SU-DHL-6 (cell line): Measurements from ENCODE around the gene ANO6.
A peak's percentile ranks its signal among the peaks of the same experiment; 100 is the strongest.

Experiments used
- H2AFZ ChIP-seq: fragments of 200-600 bp; sonication (generic); 2 replicates; pipeline ENCODE4 v1.6.1; 2014; ENCODE audit warnings: low read depth, mild to moderate bottlenecking, moderate library complexity, mixed read lengths, antibody characterized with exemption, low read length; ENCODE audit not compliant: severe bottlenecking
- H3F3A ChIP-seq: fragments of 200-600 bp; shearing (Covaris generic); 2 replicates; pipeline ENCODE4 v1.6.0; 2016; ENCODE audit warnings: antibody characterized with exemption, mild to moderate bottlenecking; ENCODE audit not compliant: insufficient read depth
- H3K27ac ChIP-seq: fragments of 200-600 bp; sonication (generic); 2 replicates; pipeline ENCODE4 v1.5.1; 2016; ENCODE audit warnings: low read depth, mild to moderate bottlenecking, low read length, moderate library complexity, mixed read lengths
- H3K27me3 ChIP-seq: fragments of 200-600 bp; sonication (generic), shearing (Covaris generic); 2 replicates; pipeline ENCODE4 v1.6.0; 2014; ENCODE audit warnings: mild to moderate bottlenecking, low read length
- H3K36me3 ChIP-seq: fragments of 200-600 bp; sonication (generic); 2 replicates; pipeline ENCODE4 v1.6.1; 2014; ENCODE audit warnings: mild to moderate bottlenecking, low read length, mixed read lengths
- H3K4me2 ChIP-seq: fragments of 300-600, 200-600 bp; shearing (Covaris generic), sonication (generic); 2 replicates; pipeline ENCODE4 v1.6.0; 2014; ENCODE audit warnings: low read length, low read depth, mild to moderate bottlenecking; ENCODE audit not compliant: poor library complexity, severe bottlenecking
- H3K4me3 ChIP-seq: fragments of 200-600 bp; sonication (generic); 2 replicates; pipeline ENCODE4 v1.5.1; 2014; ENCODE audit warnings: antibody characterized with exemption, low read length, mild to moderate bottlenecking, mixed read lengths; ENCODE audit not compliant: insufficient read depth, poor library complexity, severe bottlenecking
- H3K79me2 ChIP-seq: fragments of 200-600 bp; sonication (generic); 2 replicates; pipeline ENCODE4 v1.6.1; 2014; ENCODE audit warnings: mild to moderate bottlenecking, low read length, moderate library complexity; ENCODE audit not compliant: insufficient read depth
- H3K9ac ChIP-seq: fragments of 200-600 bp; sonication (generic); 2 replicates; pipeline ENCODE4 v1.7.0; 2014; ENCODE audit warnings: mild to moderate bottlenecking, low read length
- H3K9me2 ChIP-seq: fragments of 200-600 bp; sonication (generic); replicated peaks from 2 replicates; pipeline ENCODE4 v1.6.1; 2014; ENCODE audit warnings: low read length; ENCODE audit not compliant: insufficient read depth
- H3K9me3 ChIP-seq: fragments of 200-600 bp; sonication (generic); 2 replicates; pipeline ENCODE4 v1.6.1; 2014; ENCODE audit warnings: low read length, mixed read lengths; ENCODE audit not compliant: insufficient read depth
- H4K20me1 ChIP-seq: fragments of 200-600 bp; sonication (generic); 2 replicates; pipeline ENCODE4 v1.6.1; 2014; ENCODE audit warnings: low read depth, mild to moderate bottlenecking, antibody characterized with exemption, low read length, moderate library complexity, mixed read lengths
- CTCF ChIP-seq: fragments of 200-600 bp; sonication (generic); IDR thresholded peaks from one replicate; pipeline ENCODE4 v1.5.1; 2017; ENCODE audit warnings: antibody characterized with exemption, mild to moderate bottlenecking, low read length, moderate library complexity; ENCODE audit not compliant: insufficient read depth, poor library complexity, severe bottlenecking
- EZH2phosphoT487 ChIP-seq: fragments of 200-600 bp; sonication (generic), shearing (Covaris generic); conservative IDR thresholded peaks from 2 replicates; pipeline ENCODE4 v1.6.1; 2018; ENCODE audit warnings: mild to moderate bottlenecking, antibody characterized with exemption, low read length, moderate library complexity, mixed read lengths

Gene ANO6

GRCh38 chr12:45406988-45407850 is 191.3 kb downstream of the ANO6 start:
- Histone ChIP-seq H3K27me3 (no peaks in the 10 kb centered on the region), H3F3A (no peaks in the 10 kb centered on the region), H3K79me2 (no peaks in the 10 kb centered on the region), H3K4me2 (peak overlapping the region; percentile 23), H3K4me3 (no peak overlapping the region), H3K9me2 (no peaks in the 10 kb centered on the region), H3K27ac (peak overlapping the region; percentile 81), H2AFZ (no peak overlapping the region), H3K9me3 (no peaks in the 10 kb centered on the region), H3K36me3 (peaks cover 10% of the 10 kb centered on the region; the same call in 1 of the 2 replicates), H3K9ac (peak overlapping the region; percentile 26; the same call in 1 of the 2 replicates), H4K20me1 (no peaks in the 10 kb centered on the region)
- TF ChIP-seq CTCF (no peak), EZH2phosphoT487 (no peak)

DNA sequence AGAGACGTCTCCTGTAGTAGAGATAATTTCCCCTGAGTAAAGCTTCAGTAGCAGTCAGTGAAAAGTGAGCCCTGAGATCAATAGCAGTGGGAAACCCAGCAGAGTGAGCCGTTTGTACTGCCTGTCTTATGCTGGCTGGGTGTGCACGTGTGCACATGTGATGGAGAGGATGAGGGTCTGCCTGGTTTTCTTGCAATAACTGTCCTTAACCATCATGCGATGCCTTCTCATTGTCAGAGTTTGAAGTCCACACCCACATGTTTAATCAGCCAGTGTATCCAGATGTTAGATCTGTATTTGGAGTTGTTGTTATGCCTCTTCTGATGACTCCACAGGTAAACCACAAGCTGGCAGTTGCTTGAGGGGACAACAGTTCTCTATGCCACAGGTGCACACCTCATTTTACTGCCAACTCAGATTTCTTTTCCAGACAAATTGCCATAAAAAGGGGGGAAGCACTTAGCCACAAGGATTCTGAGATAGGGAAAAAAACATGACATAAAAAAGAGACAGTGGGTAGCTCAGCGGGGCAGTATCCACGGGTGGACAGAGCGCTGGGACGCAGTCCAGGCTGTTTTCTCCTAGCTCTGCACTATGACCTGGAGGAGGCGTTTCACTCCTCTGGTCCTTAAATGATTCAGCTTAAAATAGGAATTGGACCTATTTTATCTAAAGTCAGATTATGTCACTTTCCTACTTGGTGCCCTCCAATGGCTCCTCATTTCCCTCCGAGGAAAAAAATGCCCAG is 192.3 kb downstream of the ANO6 start:
- H3F3A ChIP-seq, result no peaks in the 10 kb centered on the region
- peak overlapping the region; percentile 26; the same call in 1 of the 2 replicates for H3K9ac ChIP-seq
- H3K27ac ChIP-seq, result peak overlapping the region; percentile 81
- H3K36me3 ChIP-seq, result peaks cover 8% of the 10 kb centered on the region; the same call in 1 of the 2 replicates
- H3K9me3 ChIP-seq, result no peaks in the 10 kb centered on the region
- no peaks in the 10 kb centered on the region for H3K79me2 ChIP-seq
- H3K4me2 ChIP-seq, result peak overlapping the region; percentile 23
- no peak overlapping the region for H3K4me3 ChIP-seq
- no peaks in the 10 kb centered on the region for H4K20me1 ChIP-seq
- H2AFZ ChIP-seq, result no peak overlapping the region
- H3K9me2 ChIP-seq, result no peaks in the 10 kb centered on the region
- no peak for TF ChIP-seq EZH2phosphoT487
- no peak for TF ChIP-seq CTCF
- no peaks in the 10 kb centered on the region for H3K27me3 ChIP-seq

GRCh38 chr12:45408729-45409114 is 192.8 kb downstream of the ANO6 start:
- Histone ChIP-seq H3K9ac (0 out of 2 replicates have a peak overlapping the region, but pooled peaks have one; percentile 6), H2AFZ (no peak overlapping the region), H3K27me3 (no peaks in the 10 kb centered on the region), H3K9me3 (no peaks in the 10 kb centered on the region), H3K79me2 (no peaks in the 10 kb centered on the region), H3K4me2 (peak overlapping the region; percentile 20), H3K27ac (peak overlapping the region; percentile 78), H4K20me1 (no peaks in the 10 kb centered on the region), H3K36me3 (peaks cover 2% of the 10 kb centered on the region; the same call in 1 of the 2 replicates), H3K4me3 (no peak overlapping the region), H3F3A (no peaks in the 10 kb centered on the region), H3K9me2 (no peaks in the 10 kb centered on the region)
- no peak for TF ChIP-seq EZH2phosphoT487
- no peak for TF ChIP-seq CTCF
